PC-9 (cell line): ENCODE measurements around the gene CYP4Z1. TPM values are rescaled to one million over a fixed set of nuclear protein-coding genes. Genes with fewer than 3 reads are reported as not detected.
A peak's percentile ranks its signal among the peaks of the same experiment; 100 is the strongest.

Experiments used
- Bru-seq: library from RNA; stranded (reverse); fragments of 400-500 nt; gene quantifications from one replicate; lab custom pipeline; 2021; lab: Mats Ljungman, UMichigan
- BruChase-seq, 2 experiments: library from RNA; stranded (reverse); fragments of 400-500 nt; gene quantifications; one replicate each; lab custom pipeline; 2021; lab: Mats Ljungman, UMichigan
- BruUV-seq: library from RNA; stranded (reverse); fragments of 400-500 nt; replicated peaks from 2 replicates; lab custom pipeline; 2021; lab: Mats Ljungman, UMichigan
- CTCF ChIA-PET: fragments of 300-600 bp; sonication (Branson Sonifier 250); formaldehyde crosslinking; loops from one replicate; lab custom pipeline; 2022; ENCODE audit warnings: antibody characterized with exemption; lab: Charles Lee
- POLR2A ChIA-PET: fragments of 300-600 bp; sonication (Branson Sonifier 250); formaldehyde crosslinking; loops from one replicate; lab custom pipeline; 2022; ENCODE audit warnings: antibody characterized with exemption; ENCODE audit not compliant: unreplicated experiment; lab: Charles Lee
- DNase-seq, 2 experiments: peaks; one replicate each; pipeline versions ENCODE4 v3.0.0 to v3.0.0-alpha.2; 2015 to 2022; ENCODE audit warnings: mixed read lengths in 1 of 2
- H2AFZ ChIP-seq: fragments of 200-600 bp; sonication (generic); 2 replicates; pipeline ENCODE4 v1.8.1; 2017; ENCODE audit warnings: antibody characterized with exemption
- H3F3A ChIP-seq: fragments of 200-600 bp; sonication (generic); 2 replicates; pipeline ENCODE4 v1.8.1; 2017; ENCODE audit warnings: antibody characterized with exemption, mild to moderate bottlenecking, low read depth; ENCODE audit not compliant: insufficient read depth
- H3K27ac ChIP-seq: fragments of 200-600 bp; sonication (generic); 2 replicates; pipeline ENCODE4 v1.6.1; 2016; ENCODE audit warnings: mixed run types
- H3K27me3 ChIP-seq: fragments of 200-600 bp; sonication (generic); 2 replicates; pipeline ENCODE4 v1.6.1; 2016; ENCODE audit warnings: low read depth, mixed run types; ENCODE audit not compliant: insufficient read depth
- H3K36me3 ChIP-seq: fragments of 200-600 bp; sonication (generic); 2 replicates; pipeline ENCODE4 v1.6.1; 2016; ENCODE audit warnings: low read depth, mixed run types
- H3K4me1 ChIP-seq: fragments of 200-600 bp; sonication (generic); replicated peaks from 2 replicates; pipeline ENCODE4 v1.6.1; 2016; ENCODE audit warnings: mixed run types; ENCODE audit not compliant: insufficient read depth
- H3K4me2 ChIP-seq: fragments of 200-600 bp; sonication (generic); 2 replicates; pipeline ENCODE4 v1.6.1; 2017; ENCODE audit warnings: mixed run types
- H3K4me3 ChIP-seq: fragments of 200-600 bp; sonication (generic); 2 replicates; pipeline ENCODE4 v1.6.1; 2016; ENCODE audit warnings: mixed run types
- H3K79me2 ChIP-seq: fragments of 200-600 bp; sonication (generic); 2 replicates; pipeline ENCODE4 v1.6.1; 2017; ENCODE audit warnings: low read depth, mixed run types
- H3K9me2 ChIP-seq: fragments of 200-600 bp; sonication (generic); 2 replicates; pipeline ENCODE4 v1.8.1; 2017; ENCODE audit warnings: mild to moderate bottlenecking; ENCODE audit not compliant: insufficient read depth
- H3K9me3 ChIP-seq: fragments of 200-600 bp; sonication (generic); 2 replicates; pipeline ENCODE4 v1.8.1; 2016; ENCODE audit warnings: low read depth; ENCODE audit not compliant: insufficient read depth
- H4K20me1 ChIP-seq: fragments of 200-600 bp; sonication (generic); 2 replicates; pipeline ENCODE4 v1.8.1; 2017; ENCODE audit not compliant: insufficient read depth
- CTCF ChIP-seq: fragments of 200-600 bp; sonication (generic); conservative IDR thresholded peaks from 2 replicates; pipeline ENCODE4 v1.6.1; 2017; ENCODE audit warnings: mixed run types, antibody characterized with exemption, mild to moderate bottlenecking, moderate library complexity
- EZH2 ChIP-seq: fragments of 200-600 bp; sonication (generic); IDR thresholded peaks from 2 replicates; pipeline ENCODE4 v1.8.0; 2017; ENCODE audit warnings: antibody characterized with exemption, low read depth
- intact Hi-C: fragments of 100-400 bp; cut with micrococcal nuclease; formaldehyde crosslinking; loops from one replicate; pipeline ENCODE4 v1.10.0; 2022; ENCODE audit not compliant: unreplicated experiment
- long read RNA-seq: library from polyadenylated mRNA; stranded (forward); transcript quantifications from one replicate; pipeline ENCODE4 v2.0.0, GENCODE V29; 2022
- total RNA-seq: library from RNA; stranded (reverse); gene quantifications from 2 replicates; pipeline ENCODE4 v1.2.3, GENCODE V29; 2021

The CYP4Z1 gene
- total RNA-seq (not detected in 2 replicates), Bru-seq, nascent RNA (percentile 3 among the genes with signal in this experiment), BruChase-seq, experiment 1, labeled RNA remaining after a 2-hour chase (percentile 3 among the genes with signal in this experiment), BruChase-seq, experiment 2, labeled RNA remaining after a 6-hour chase (not detected)
- long read RNA-seq, result 0 reads

DNA sequence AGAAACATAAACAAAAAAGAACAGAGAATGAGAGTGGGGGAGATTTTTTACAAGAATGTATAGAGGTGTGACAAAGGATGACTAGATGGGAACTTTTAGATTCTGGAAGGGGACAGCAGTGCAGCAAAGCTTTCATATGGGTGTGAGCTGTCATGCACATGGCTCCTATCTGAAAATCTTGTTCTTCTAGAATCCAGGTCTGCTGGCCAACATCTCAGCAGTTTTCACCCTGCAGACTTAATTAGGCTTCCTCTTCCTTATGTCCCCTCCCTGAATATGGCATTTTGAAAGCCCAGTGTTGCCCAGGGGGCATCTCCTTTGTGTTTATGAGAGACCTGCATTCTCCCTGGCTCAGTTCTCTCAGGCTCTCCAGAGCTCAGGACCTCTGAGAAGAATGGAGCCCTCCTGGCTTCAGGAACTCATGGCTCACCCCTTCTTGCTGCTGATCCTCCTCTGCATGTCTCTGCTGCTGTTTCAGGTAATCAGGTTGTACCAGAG lies at the start of gene CYP4Z1:
Gene CYP4Z1 (plus strand): TSS at position 135 of the 498 bp plus-strand sequence. CDS start 260 bp downstream, at position 395.
- ChIA-PET POLR2A (no interaction called here), CTCF (no interaction called here)
- no peaks in the 10 kb centered on the region for H3K36me3 ChIP-seq

GRCh38 chr1:47021070-47021469 lies 46.0 kb upstream of the CYP4Z1 start:
- H3K9me3 ChIP-seq, result no peaks in the 10 kb centered on the region
- no peak overlapping the region for H2AFZ ChIP-seq
- POLR2A ChIA-PET, result no interaction called here
- H3K27me3 ChIP-seq, result no peaks in the 10 kb centered on the region
- no peak for TF ChIP-seq CTCF
- TF ChIP-seq EZH2, result no peak
- H3K4me3 ChIP-seq, result no peak overlapping the region
- H3K4me2 ChIP-seq, result no peak overlapping the region
- H3K9me2 ChIP-seq, result no peaks in the 10 kb centered on the region
- H3K4me1 ChIP-seq, result no peaks in the 10 kb centered on the region
- H3K79me2 ChIP-seq, result no peaks in the 10 kb centered on the region
- CTCF ChIA-PET, result no interaction called here
- H4K20me1 ChIP-seq, result no peaks in the 10 kb centered on the region
- DNase-seq, result no peak
- H3F3A ChIP-seq, result no peaks in the 10 kb centered on the region
- H3K27ac ChIP-seq, result no peak overlapping the region
- BruUV-seq, result no TSS peak
- no peaks in the 10 kb centered on the region for H3K36me3 ChIP-seq
- intact Hi-C loops, result no loop called here

More for the DNA sequence above, at the start of gene CYP4Z1:
- Histone ChIP-seq H3K27ac (no peak within 1 kb of the TSS), H3K9me2 (no peaks in the 10 kb centered on the region), H3K4me3 (no peak within 1 kb of the TSS), H3K79me2 (no peaks in the 10 kb centered on the region), H3K4me2 (no peak within 1 kb of the TSS), H3K4me1 (no peaks in the 10 kb centered on the region), H3K9me3 (no peaks in the 10 kb centered on the region), H2AFZ (no peak within 1 kb of the TSS), H3K27me3 (no peaks in the 10 kb centered on the region), H3F3A (no peaks in the 10 kb centered on the region), H4K20me1 (no peaks in the 10 kb centered on the region)
- no TSS peak for BruUV-seq
- TF ChIP-seq EZH2 (no peak), CTCF (no peak)
- intact Hi-C loops, result no loop called here
- peak in 1 of 2 experiments; percentile 38 for DNase-seq

- no peak for DNase-seq
- H3K79me2 ChIP-seq, result no peaks in the 10 kb centered on the region
- ChIA-PET CTCF (interaction anchor here (0.6 kb wide), 1 partner anchor 183 kb away, joined by 4 read pairs; no protein-coding TSS in a partner anchor), POLR2A (interaction anchor here (0.7 kb wide), 1 partner anchor 98 kb away, joined by 3 read pairs; no protein-coding TSS in a partner anchor)
- no TSS peak for BruUV-seq
- no peak for TF ChIP-seq CTCF
- TF ChIP-seq EZH2, result no peak
- H3K4me1 ChIP-seq, result no peaks in the 10 kb centered on the region
- H3F3A ChIP-seq, result no peaks in the 10 kb centered on the region
- H3K36me3 ChIP-seq, result no peaks in the 10 kb centered on the region
- intact Hi-C loops, result no loop called here
- H3K27ac ChIP-seq, result no peak within 1 kb of the TSS
- no peak within 1 kb of the TSS for H2AFZ ChIP-seq
- H3K27me3 ChIP-seq, result no peaks in the 10 kb centered on the region
- H4K20me1 ChIP-seq, result no peaks in the 10 kb centered on the region
- H3K9me2 ChIP-seq, result no peaks in the 10 kb centered on the region
- no peak within 1 kb of the TSS for H3K4me3 ChIP-seq
- H3K4me2 ChIP-seq, result no peak within 1 kb of the TSS
- no peaks in the 10 kb centered on the region for H3K9me3 ChIP-seq
Measured at GRCh38 chr1:47023268-47024140, 43.5 kb upstream of the CYP4Z1 start, which contains the start of gene CYP4X1. Gene CYP4X1 (plus strand): TSS chr1:47023669. CDS start chr1:47023818, 149 bp downstream.
